ENCODE results near the gene CKAP4. TPM values are rescaled to one million over a fixed set of nuclear protein-coding genes. Genes with fewer than 3 reads are reported as not detected.
A peak's percentile ranks its signal among the peaks of the same experiment; 100 is the strongest.

CKAP4 gene
- total and polyA plus RNA-seq, 12 donors, result 12.9 to 63.2 (median 45.5) TPM

DNA sequence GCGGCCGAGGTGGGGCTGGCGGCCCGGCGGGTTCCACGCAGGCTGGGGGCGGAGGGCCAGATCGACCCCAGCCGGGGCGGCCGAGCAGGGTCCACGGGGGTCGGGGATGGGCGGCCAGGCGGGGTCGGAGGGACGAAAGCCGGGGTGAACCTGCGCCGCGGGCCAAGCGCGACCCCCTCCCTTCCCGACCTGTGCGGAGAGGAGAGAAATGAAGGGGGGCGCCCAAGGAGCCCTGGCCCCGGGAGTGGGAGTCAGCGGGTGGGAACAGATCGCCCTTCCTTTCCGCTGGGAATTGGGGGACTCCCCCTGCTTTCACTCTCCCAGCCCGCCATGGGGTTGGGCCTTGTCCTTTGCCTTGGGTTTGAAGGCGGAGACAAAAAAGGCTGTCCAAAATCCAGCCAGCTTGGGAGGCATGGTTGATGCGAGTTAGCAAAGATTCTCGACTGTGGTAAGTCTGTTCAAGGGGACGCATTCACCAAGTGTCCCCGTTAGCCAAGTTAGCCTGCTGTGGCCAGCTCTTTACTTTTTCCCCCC, 559 bp upstream of the CKAP4 start:
- H3K27me3 ChIP-seq, result no peaks in the 10 kb centered on the region
- H3K4me1 ChIP-seq, result peaks cover 14 to 57% (median 44%) of the 10 kb centered on the region in 9 donors
- WGBS, 2 donors, result 1% methylated on average over 36 of the region's 36 CpGs
- peaks cover 0 to 11% (median 0%) of the 10 kb centered on the region in 9 donors for H3K36me3 ChIP-seq
- TF ChIP-seq CTCF (IDR thresholded peaks at IDR 0.05), result no peak
- intact Hi-C loops (cut with DNase I), result loop anchor here in 8 of 10 donors (5.0 to 10.0 kb wide), 4 partner anchors 34 to 94 kb away; partner anchors contain the start of gene TCP11L2 (in 7 of the 8)
- peak overlapping the region; percentile 67 to 98 (median 89) for H3K4me3 ChIP-seq
- H3K9me3 ChIP-seq, result no peaks in the 10 kb centered on the region
- peak overlapping the region; percentile 97 to 100 (median 99) for H3K27ac ChIP-seq
- ATAC-seq (peak; percentile 56 to 69 (median 64)), DNase-seq (peak; percentile 60 to 79)

- Histone ChIP-seq H3K36me3 (peaks cover 0 to 23% (median 5%) of the 10 kb centered on the region in 9 donors), H3K4me1 (peaks cover 14 to 64% (median 54%) of the 10 kb centered on the region in 9 donors), H3K27me3 (no peaks in the 10 kb centered on the region), H3K27ac (peak overlapping the region; percentile 97 to 100 (median 99)), H3K9me3 (no peaks in the 10 kb centered on the region), H3K4me3 (peak overlapping the region; percentile 67 to 98 (median 89))
- 1% methylated on average over 54 to 71 of the region's 71 CpGs for whole genome bisulfite sequencing, 2 donors
- peak; percentile 10 to 48 (median 26) for ATAC-seq
- intact Hi-C loops (cut with DNase I), result loop anchor here in 8 of 10 donors (2.0 to 10.0 kb wide), 5 partner anchors 35 to 95 kb away; partner anchors contain the start of gene TCP11L2 (in 8 of the 8)
- peak; percentile 65 to 80 for DNase-seq
- TF ChIP-seq CTCF (IDR thresholded peaks at IDR 0.05), result peak in 3 of 9 donors; percentile 20 to 33 (median 23)
These were observed 738 bp downstream of the CKAP4 start for GRCh38 chr12:106246891-106247673.

GRCh38 chr12:106245767-106246166, 2.1 kb downstream of the CKAP4 start:
- H3K27ac ChIP-seq, result peak overlapping the region in 9 of 10 donors; percentile 98 to 100 (median 99)
- 46 to 57% methylated on average over 12 of the region's 12 CpGs for whole genome bisulfite sequencing, 2 donors
- H3K36me3 ChIP-seq, result peaks cover 0 to 32% (median 5%) of the 10 kb centered on the region in 9 donors
- H3K27me3 ChIP-seq, result no peaks in the 10 kb centered on the region
- peak in 2 of 8 donors; percentile 5 to 7 for ATAC-seq
- DNase-seq, result no peak
- no peaks in the 10 kb centered on the region for H3K9me3 ChIP-seq
- no peak for TF ChIP-seq CTCF (IDR thresholded peaks at IDR 0.05)
- peak overlapping the region in 9 of 10 donors; percentile 67 to 98 (median 89) for H3K4me3 ChIP-seq
- peaks cover 14 to 68% (median 54%) of the 10 kb centered on the region in 9 donors for H3K4me1 ChIP-seq
- intact Hi-C loops (cut with DNase I), result loop anchor here in 8 of 10 donors (2.0 to 10.0 kb wide), 5 partner anchors 37 to 97 kb away; partner anchors contain the start of gene TCP11L2 (in 8 of the 8)

GRCh38 chr12:106243620-106244019, 4.2 kb downstream of the CKAP4 start:
- TF ChIP-seq CTCF (IDR thresholded peaks at IDR 0.05), result no peak
- Histone ChIP-seq H3K27ac (peak overlapping the region in 6 of 10 donors; percentile 11 to 100 (median 22)), H3K4me3 (no peak overlapping the region), H3K27me3 (no peaks in the 10 kb centered on the region), H3K4me1 (peaks cover 14 to 63% (median 39%) of the 10 kb centered on the region in 9 donors), H3K9me3 (no peaks in the 10 kb centered on the region), H3K36me3 (peaks cover 0 to 54% (median 15%) of the 10 kb centered on the region in 9 donors)
- ATAC-seq, result no peak
- DNase-seq, result no peak
- intact Hi-C loops (cut with DNase I), result loop anchor here in 1 of 10 donors (10.0 kb wide), 1 partner anchor 61 kb away; the partner anchor contains the start of gene TCP11L2

All from heart right ventricle (tissue), 16 donors.